Measurements from ENCODE around the gene AK4.

Gene AK4

GRCh38 chr1:65255035-65255655 is 107.1 kb downstream of the AK4 start:
- DNase-seq, result no peak

GRCh38 chr1:65255656-65256050 is 107.7 kb downstream of the AK4 start:
- DNase-seq, result peak; percentile 29

- no peak for DNase-seq
Measured at GRCh38 chr1:65256860-65257708, 109.1 kb downstream of the AK4 start.

GRCh38 chr1:65258106-65258505 is 110.1 kb downstream of the AK4 start:
- DNase-seq, result no peak

GRCh38 chr1:65259816-65260215 is 111.8 kb downstream of the AK4 start:
- no peak for DNase-seq

- DNase-seq, result no peak
Measured at GRCh38 chr1:65260851-65261473, 113.0 kb downstream of the AK4 start.

- no peak for DNase-seq
Measured at GRCh38 chr1:65263286-65263685, 115.3 kb downstream of the AK4 start.

GRCh38 chr1:65264197-65264929 is 116.4 kb downstream of the AK4 start:
- DNase-seq, result peak; percentile 79

GRCh38 chr1:65265296-65265650 is 117.3 kb downstream of the AK4 start:
- DNase-seq, result no peak

- DNase-seq, result peak; percentile 80
Measured at GRCh38 chr1:65265651-65266351, 117.8 kb downstream of the AK4 start.

- no peak for DNase-seq
Measured at GRCh38 chr1:65266476-65266875, 118.5 kb downstream of the AK4 start.

- DNase-seq, result no peak
Measured at GRCh38 chr1:65267271-65267670, 119.3 kb downstream of the AK4 start.

- DNase-seq, result no peak
Measured at GRCh38 chr1:65267683-65268082, 119.7 kb downstream of the AK4 start.

- no peak for DNase-seq
Measured at GRCh38 chr1:65269612-65270011, 121.6 kb downstream of the AK4 start.

- no peak for DNase-seq
Measured at GRCh38 chr1:65276197-65276939, 128.4 kb downstream of the AK4 start.

GRCh38 chr1:65277605-65278347 is 129.8 kb downstream of the AK4 start:
- no peak for DNase-seq

- no peak for DNase-seq
Measured at GRCh38 chr1:65278376-65279069, 130.5 kb downstream of the AK4 start.

- no peak for DNase-seq
Measured at GRCh38 chr1:65279070-65279779, 131.2 kb downstream of the AK4 start.

Data from COR-L47 (cell line).